NCI-H2196 treated with DMSO at 0.1 percent for 48 hours (cell line): ENCODE measurements around the gene STIMATE.

Experiments
- DNase-seq: peaks from one replicate; lab custom pipeline; 2025; ENCODE audit not compliant: unreplicated experiment; lab: John Stamatoyannopoulos, UW

STIMATE gene

GRCh38 chr3:52871761-52872160 is 25.6 kb downstream of the STIMATE start:
- DNase-seq, result no peak

- no peak for DNase-seq
Measured at GRCh38 chr3:52870471-52870870, 26.9 kb downstream of the STIMATE start.

GRCh38 chr3:52866427-52866826 is 30.9 kb downstream of the STIMATE start:
- DNase-seq, result no peak

- DNase-seq, result no peak
Measured at GRCh38 chr3:52865994-52866393, 31.4 kb downstream of the STIMATE start.

- DNase-seq, result no peak
Measured at GRCh38 chr3:52860424-52860768, 37.0 kb downstream of the STIMATE start.

GRCh38 chr3:52859686-52860423 is 37.5 kb downstream of the STIMATE start:
- DNase-seq, result no peak

DNA sequence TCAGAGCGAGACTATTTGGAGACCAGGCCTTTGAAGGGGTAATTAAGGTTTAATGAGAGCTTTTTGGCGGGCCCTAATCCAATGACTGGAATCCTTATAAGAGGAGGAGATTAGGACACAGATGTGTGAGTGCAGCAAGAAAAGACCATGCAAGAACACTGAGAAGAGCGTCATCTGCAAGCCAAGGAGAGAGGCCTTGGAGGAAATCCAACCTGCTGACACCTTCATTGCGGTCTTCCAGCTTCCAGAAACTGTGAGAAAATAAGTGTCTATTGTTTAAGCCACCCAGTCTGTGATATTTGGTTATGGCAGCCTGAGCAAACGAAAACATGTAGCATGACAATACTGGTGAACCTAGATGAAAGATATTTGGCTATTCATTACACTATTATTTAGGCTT is 39.5 kb downstream of the STIMATE start:
- DNase-seq, result no peak

- no peak for DNase-seq
Measured at GRCh38 chr3:52857133-52857532, 40.2 kb downstream of the STIMATE start.

DNA sequence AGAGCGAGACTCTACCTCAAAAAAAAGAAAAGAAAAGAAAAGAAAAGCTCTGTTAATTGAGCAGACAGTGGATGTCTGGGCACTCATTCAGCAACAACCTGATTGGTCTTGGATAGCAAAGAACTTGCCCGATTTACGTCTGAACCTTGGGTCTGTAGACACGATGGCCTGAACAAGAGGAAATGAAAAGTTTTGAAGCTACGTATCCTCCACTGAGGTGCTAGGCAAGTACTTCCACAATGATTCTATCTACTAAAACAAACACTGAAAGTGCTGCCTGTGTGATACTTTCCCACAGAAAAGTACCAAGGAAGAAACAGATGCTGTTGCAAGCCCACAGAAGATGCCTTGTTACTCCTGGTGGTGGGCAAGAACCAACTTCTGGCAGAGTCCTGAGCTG is 40.7 kb downstream of the STIMATE start:
- DNase-seq, result no peak

DNA sequence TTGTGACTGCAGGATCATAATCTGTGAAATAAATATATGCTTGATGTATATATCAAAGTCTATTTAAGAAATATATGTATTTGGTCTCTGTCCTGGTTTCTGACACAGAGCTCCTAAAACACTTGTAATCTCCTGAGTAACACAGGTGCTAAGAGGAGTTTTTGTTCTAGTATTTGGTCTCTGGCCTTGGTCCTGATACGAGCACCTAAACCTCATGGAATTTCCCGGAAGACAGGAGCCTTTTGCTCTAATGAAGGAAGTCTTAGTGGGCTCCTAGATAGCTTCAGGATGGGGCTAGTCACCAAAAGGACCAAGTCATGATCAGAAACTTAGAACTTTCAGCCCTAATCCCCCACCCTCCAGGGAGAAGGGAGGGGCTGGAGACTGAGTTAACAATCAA is 43.3 kb downstream of the STIMATE start:
- no peak for DNase-seq

GRCh38 chr3:52852419-52852818 is 44.9 kb downstream of the STIMATE start:
- DNase-seq, result no peak

- DNase-seq, result no peak
Measured at GRCh38 chr3:52851348-52851747, 46.0 kb downstream of the STIMATE start.

- no peak for DNase-seq
Measured at GRCh38 chr3:52849656-52850055, 47.7 kb downstream of the STIMATE start.

DNA sequence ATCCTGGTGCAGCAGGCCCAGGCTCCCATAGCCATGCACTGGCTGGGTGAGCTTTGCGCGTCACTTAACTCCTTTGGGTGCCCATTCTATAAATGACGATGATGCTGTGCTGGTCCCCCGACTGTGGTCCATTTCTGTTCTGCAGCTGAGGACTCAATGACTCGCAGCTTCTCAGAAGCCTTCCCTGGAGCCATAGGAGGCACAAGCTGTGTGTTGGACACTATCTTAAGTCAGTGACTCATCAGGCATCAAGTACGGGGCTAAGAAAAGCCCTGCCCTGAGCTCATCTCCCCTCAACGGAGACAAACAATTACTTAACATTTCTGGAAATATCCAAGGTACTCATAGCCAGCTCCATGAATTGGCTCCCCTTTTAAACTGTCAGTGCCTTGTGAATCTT is 48.7 kb downstream of the STIMATE start:
- DNase-seq, result no peak

GRCh38 chr3:52847726-52848125 is 49.6 kb downstream of the STIMATE start:
- no peak for DNase-seq

- no peak for DNase-seq
Measured at GRCh38 chr3:52847241-52847640, 50.1 kb downstream of the STIMATE start.

GRCh38 chr3:52846432-52846965 is 50.8 kb downstream of the STIMATE start:
- DNase-seq, result no peak

DNA sequence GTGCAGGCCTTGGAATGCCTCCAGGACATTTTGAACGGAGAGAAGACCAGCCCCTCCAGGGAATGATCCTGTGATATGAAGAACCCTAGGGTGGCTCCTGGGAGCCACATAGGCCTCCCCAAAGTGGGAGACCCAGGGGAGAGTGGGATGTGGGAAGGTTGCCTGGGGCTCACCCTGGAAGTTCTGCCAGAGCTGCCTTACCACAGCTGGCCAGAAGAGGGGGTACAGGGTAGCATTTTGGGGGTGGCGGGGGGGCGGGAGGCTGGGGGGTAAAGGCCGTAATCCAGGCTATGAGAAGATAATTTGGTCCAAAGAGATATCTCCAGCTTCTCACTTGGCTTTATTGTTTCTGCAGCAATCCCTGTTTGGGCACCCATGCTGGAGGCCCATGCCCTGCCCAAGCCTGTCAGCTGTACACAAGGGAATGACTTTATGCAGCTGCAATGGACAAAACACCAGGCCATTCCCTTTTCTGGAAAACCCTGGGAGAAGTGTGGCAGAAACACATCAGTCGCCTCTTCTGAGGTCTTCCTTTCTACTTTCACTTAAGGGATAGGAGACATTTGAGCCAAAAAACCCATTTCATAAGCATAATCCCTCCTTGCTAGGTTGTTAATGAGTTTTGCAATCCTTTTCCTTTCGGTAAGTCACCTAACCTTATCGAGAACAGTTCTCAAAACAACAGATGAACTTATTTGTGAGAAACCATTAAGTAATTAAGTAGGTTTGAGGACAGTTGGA is 51.5 kb downstream of the STIMATE start:
- DNase-seq, result no peak

DNA sequence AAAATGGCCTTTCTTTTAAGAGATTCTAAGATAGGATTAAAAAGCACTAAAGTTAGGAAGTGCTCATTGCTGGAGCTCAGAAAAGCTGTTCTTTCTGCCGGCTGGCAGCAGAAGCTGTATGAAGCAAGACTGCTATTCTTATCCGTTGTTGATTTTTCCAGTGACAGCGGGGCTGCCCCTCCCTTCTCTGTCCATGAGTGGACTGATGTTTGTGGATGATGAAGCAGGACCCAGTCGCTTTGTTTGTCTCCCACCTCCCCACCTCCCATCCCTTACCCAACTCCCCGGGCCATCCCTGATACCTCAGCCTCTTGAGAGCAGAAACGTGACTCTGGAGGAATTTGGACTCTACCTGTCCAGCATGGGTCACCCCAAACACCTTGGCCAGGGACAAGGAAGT is 52.2 kb downstream of the STIMATE start:
- DNase-seq, result no peak

DNA sequence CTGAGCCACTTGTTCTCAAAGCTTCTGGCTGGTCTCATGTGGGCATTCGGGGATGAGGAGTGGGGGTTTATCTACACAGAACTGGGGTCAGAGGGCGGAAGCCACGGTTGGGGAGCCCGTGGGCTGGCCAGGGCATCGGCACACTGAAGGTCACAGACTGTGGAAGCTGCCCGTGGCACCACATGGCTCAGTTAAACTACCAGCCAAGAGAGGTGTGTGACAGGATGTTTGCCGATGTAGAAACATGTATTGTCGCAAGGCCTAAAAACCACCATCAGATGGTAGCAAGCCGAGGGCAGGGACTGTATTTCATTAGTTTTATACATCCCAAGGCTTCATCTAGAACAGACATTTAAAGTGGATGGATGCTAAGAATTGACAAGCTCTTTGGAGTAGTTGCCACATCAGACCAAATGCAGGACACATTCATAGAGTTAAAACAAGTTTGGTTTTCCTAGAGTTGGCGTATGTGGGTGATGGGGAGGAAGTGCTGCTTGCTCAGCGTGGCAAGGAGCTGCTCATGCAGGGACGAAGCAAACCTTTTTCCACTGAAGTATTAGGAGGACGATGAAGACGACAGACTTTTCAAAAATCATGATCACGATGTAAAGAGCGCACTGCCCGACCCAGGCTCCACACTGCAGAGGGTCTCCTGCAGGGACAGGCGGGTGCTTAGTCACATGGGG is 52.9 kb downstream of the STIMATE start:
- no peak for DNase-seq

- DNase-seq, result no peak
Measured at GRCh38 chr3:52843881-52844280, 53.5 kb downstream of the STIMATE start.
